Endothelial cell of umbilical vein (primary cell): Measurements from ENCODE around the gene EGFL6. TPM values are rescaled to one million over a fixed set of nuclear protein-coding genes. Genes with fewer than 3 reads are reported as not detected.

Experiments used
- BruUV-seq: library from RNA; stranded (reverse); fragments of 400-500 nt; replicated peaks from 2 replicates; lab custom pipeline; 2021; lab: Mats Ljungman, UMichigan
- CTCF ChIA-PET: fragments of 300-600, 350-600 bp; sonication (Branson Sonifier 250); formaldehyde crosslinking; loops from one replicate; lab custom pipeline; 2021; ENCODE audit warnings: antibody characterized with exemption, inconsistent platforms; lab: Charles Lee
- POLR2A ChIA-PET: fragments of 300-600, 350-600 bp; sonication (Branson Sonifier 250); formaldehyde crosslinking; loops from one replicate; lab custom pipeline; 2021; ENCODE audit warnings: antibody characterized with exemption, inconsistent platforms; lab: Charles Lee
- DNase-seq: peaks from one replicate; pipeline ENCODE4 v3.0.0-alpha.2; 2011; ENCODE audit warnings: low read depth, low spot score
- FAIRE-seq: peaks from 2 replicates; lab custom pipeline; 2011; peaks lifted over from hg19 to GRCh38; lab: Jason Lieb, UNC
- H2AFZ ChIP-seq: 2 replicates; pipeline ENCODE4 v1.6.0; 2012; ENCODE audit warnings: low read depth, low read length, control low read depth, inconsistent platforms
- H3K27ac ChIP-seq: 2 replicates; pipeline ENCODE4 v1.5.1; 2011; ENCODE audit warnings: low read depth, mild to moderate bottlenecking, control low read depth, low read length, moderate library complexity; ENCODE audit not compliant: insufficient read depth
- H3K27me3 ChIP-seq, 2 experiments: 2 replicates each; pipeline versions ENCODE4 v1.6.0 to v1.6.1; 2011; ENCODE audit warnings: low read length in 2 of 2, mixed read lengths in 1 of 2; ENCODE audit not compliant: control insufficient read depth in 2 of 2, insufficient read depth in 2 of 2
- H3K36me3 ChIP-seq, 2 experiments: 2 replicates in 1 of 2; 3 replicates in 1 of 2; pipeline ENCODE4 v1.5.1; 2011; ENCODE audit warnings: low read length in 2 of 2, mild to moderate bottlenecking in 1 of 2, moderate library complexity in 1 of 2; ENCODE audit not compliant: control insufficient read depth in 2 of 2, insufficient read depth in 2 of 2; ENCODE audit errors: extremely low read depth in 1 of 2
- H3K4me1 ChIP-seq: 3 replicates; pipeline ENCODE4 v1.5.1; 2011; ENCODE audit warnings: mild to moderate bottlenecking, low read length; ENCODE audit not compliant: control insufficient read depth, insufficient read depth; ENCODE audit errors: extremely low read depth
- H3K4me2 ChIP-seq: 2 replicates; pipeline ENCODE4 v1.6.1; 2011; ENCODE audit warnings: low read length, control low read depth, mixed read lengths; ENCODE audit not compliant: insufficient read depth
- H3K4me3 ChIP-seq, 3 experiments: fragments of 200-600 bp in 1 of 3; sonication (generic), shearing (Covaris generic) in 1 of 3; replicated peaks in 1 of 3; 2 replicates each; pipeline ENCODE4 v1.5.1; 2011 to 2016; ENCODE audit warnings: control low read depth in 3 of 3, low read length in 3 of 3, mild to moderate bottlenecking in 2 of 3, inconsistent platforms in 1 of 3, low read depth in 1 of 3, moderate library complexity in 1 of 3; ENCODE audit not compliant: insufficient read depth in 1 of 3
- H3K79me2 ChIP-seq: 2 replicates; pipeline ENCODE4 v1.6.0; 2012; ENCODE audit warnings: low read length, inconsistent platforms; ENCODE audit not compliant: control insufficient read depth, insufficient read depth
- H3K9ac ChIP-seq: replicated peaks from 2 replicates; pipeline ENCODE3; 2011; ENCODE audit warnings: low read length, control low read depth; ENCODE audit not compliant: insufficient read depth; ENCODE audit errors: extremely low read depth
- H3K9me1 ChIP-seq: replicated peaks from 3 replicates; pipeline ENCODE4 v1.6.0; 2011; ENCODE audit warnings: mild to moderate bottlenecking, low read length; ENCODE audit not compliant: control insufficient read depth, insufficient read depth; ENCODE audit errors: extremely low read depth
- H3K9me3 ChIP-seq: replicated peaks from 2 replicates; pipeline ENCODE4 v1.5.1; 2012; ENCODE audit warnings: low read length, inconsistent platforms; ENCODE audit not compliant: control insufficient read depth, insufficient read depth
- H4K20me1 ChIP-seq: replicated peaks from 2 replicates; pipeline ENCODE3; 2011; ENCODE audit warnings: mild to moderate bottlenecking, low read length; ENCODE audit not compliant: control insufficient read depth, insufficient read depth; ENCODE audit errors: extremely low read depth
- CTCF ChIP-seq, 2 donors: IDR thresholded peaks; 1 replicate in 1 of 2; 2 replicates in 1 of 2; pipeline ENCODE4 v1.5.1; 2011; ENCODE audit warnings: low read length in 2 of 2, mild to moderate bottlenecking in 2 of 2, moderate library complexity in 2 of 2, control low read depth in 1 of 2, inconsistent platforms in 1 of 2, low read depth in 1 of 2; ENCODE audit not compliant: insufficient read depth in 1 of 2; ENCODE audit errors: extremely low read depth in 1 of 2
- EZH2 ChIP-seq: IDR thresholded peaks from 2 replicates; pipeline ENCODE4 v1.6.1; 2012; ENCODE audit warnings: borderline replicate concordance, low read depth, mild to moderate bottlenecking, moderate library complexity, low read length, inconsistent platforms; ENCODE audit not compliant: severe bottlenecking
- FOS ChIP-seq: IDR thresholded peaks from 2 replicates; pipeline ENCODE4 v1.6.1; 2011; ENCODE audit warnings: mild to moderate bottlenecking, low read length, moderate library complexity, borderline replicate concordance; ENCODE audit not compliant: insufficient read depth
- GATA2 ChIP-seq: IDR thresholded peaks from 2 replicates; pipeline ENCODE4 v1.7.0; 2011; ENCODE audit warnings: low read depth, mild to moderate bottlenecking, moderate library complexity, mixed read lengths, low read length; ENCODE audit not compliant: insufficient read length, insufficient read depth
- JUN ChIP-seq: IDR thresholded peaks from 2 replicates; pipeline ENCODE4 v1.6.1; 2011; ENCODE audit warnings: borderline replicate concordance, low read depth; ENCODE audit not compliant: insufficient read length, insufficient read depth
- MYC ChIP-seq: IDR thresholded peaks from one replicate; pipeline ENCODE4 v1.6.1; 2011; ENCODE audit warnings: mild to moderate bottlenecking, low read depth, low read length
- POLR2A ChIP-seq: IDR thresholded peaks from 2 replicates; pipeline ENCODE4 v1.6.1; 2012; ENCODE audit warnings: low read depth, mild to moderate bottlenecking, control low read depth, low read length
- POLR2AphosphoS5 ChIP-seq: IDR thresholded peaks from 2 replicates; pipeline ENCODE4 v1.6.1; 2012; ENCODE audit warnings: low read depth, mild to moderate bottlenecking, control low read depth, low read length, moderate library complexity; ENCODE audit not compliant: insufficient read depth
- dilution Hi-C: fragments of 300-500 bp; cut with MboI; formaldehyde crosslinking; loops from one replicate; pipeline ENCODE4 v1.15.0; 2019; ENCODE audit warnings: low sequenced_read_pairs; ENCODE audit not compliant: extremely low pct_ligation_motif_present
- intact Hi-C: fragments of 100-400 bp; cut with micrococcal nuclease; formaldehyde crosslinking; loops from one replicate; pipeline ENCODE4 v1.10.0; 2022
- polyA plus RNA-seq, 4 experiments: library from polyadenylated mRNA; depleted of rRNA in 3 of 4; stranded (reverse) in 3 of 4; unstranded in 1 of 4; fragments of >200 nt; gene quantifications; 2 replicates each; pipeline versions ENCODE4 v1.2.1 to v1.2.3, GENCODE V29; 2011 to 2012; ENCODE audit warnings: missing spikeins in 1 of 4
- total RNA-seq: library from RNA; stranded (reverse); gene quantifications from 2 replicates; pipeline ENCODE4 v1.2.3, GENCODE V29; 2021
- TF ChIP-seq, protein P1 (sequence below): IDR thresholded peaks from 2 replicates; pipeline ENCODE4 v1.6.1; 2011; ENCODE audit not compliant: insufficient read depth, insufficient read length

Gene EGFL6
- total and polyA plus RNA-seq, 2 donors (not counting 3 experiments of a cell fraction or from before 2014, with no cell fraction given), result not detected

- no peaks in the 10 kb centered on the region for H3K36me3 ChIP-seq
- ChIA-PET POLR2A (no interaction called here), CTCF (no interaction called here)
- FAIRE-seq (no peak), DNase-seq (no peak)
- TF ChIP-seq, protein P1, sequence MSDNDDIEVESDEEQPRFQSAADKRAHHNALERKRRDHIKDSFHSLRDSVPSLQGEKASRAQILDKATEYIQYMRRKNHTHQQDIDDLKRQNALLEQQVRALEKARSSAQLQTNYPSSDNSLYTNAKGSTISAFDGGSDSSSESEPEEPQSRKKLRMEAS, result no peak
- TF ChIP-seq POLR2A (no peak), CTCF (IDR thresholded peaks at IDR 0.05; ENCODE audit: extremely low read depth in 1 of 2, insufficient read depth in 1 of 2, low read depth in 1 of 2, low read length in 2 of 2) (no peak), POLR2AphosphoS5 (no peak), GATA2 (no peak), MYC (no peak), EZH2 (no peak), FOS (no peak), JUN (no peak)
- no peak overlapping the region for H3K27ac ChIP-seq
- H3K27me3 ChIP-seq, result no peaks in the 10 kb centered on the region
- no TSS peak for BruUV-seq
- intact Hi-C loops (no loop called here), dilution Hi-C loops (no loop called here)
- H3K79me2 ChIP-seq, result no peaks in the 10 kb centered on the region
- no peak overlapping the region for H3K4me2 ChIP-seq
- no peaks in the 10 kb centered on the region for H3K4me1 ChIP-seq
- no peaks in the 10 kb centered on the region for H4K20me1 ChIP-seq
- no peak overlapping the region for H3K4me3 ChIP-seq
- no peaks in the 10 kb centered on the region for H3K9me3 ChIP-seq
- no peak overlapping the region for H3K9ac ChIP-seq
- H2AFZ ChIP-seq, result no peak overlapping the region
- H3K9me1 ChIP-seq, result no peaks in the 10 kb centered on the region
Measured at GRCh38 chrX:13590207-13590606, 20.8 kb downstream of the EGFL6 start.
